ENCODE data around the gene SNX27. TPM values are rescaled to one million over a fixed set of nuclear protein-coding genes. Genes with fewer than 3 reads are reported as not detected.

Gene SNX27
- 15.1 TPM for polyA plus RNA-seq (2013, experiment 1 of 2)
- polyA plus RNA-seq (2013, experiment 2 of 2): 15.5 TPM

GRCh38 chr1:151611832-151612500 lies at the start of gene SNX27:
SNX27 (plus strand) TSS chr1:151612050; CDS start chr1:151612202, 152 bp downstream.
- Histone ChIP-seq H2AK5ac (ENCODE audit: low read depth, low read length) (peak within 1 kb of the TSS; percentile 72), H3K27me3 (ENCODE audit: control insufficient read depth in 3 of 3, insufficient read depth in 3 of 3, low read depth in 1 of 3, low read length in 3 of 3) (no peaks in the 10 kb centered on the region), H2BK12ac (ENCODE audit: low read length) (peak within 1 kb of the TSS; percentile 52), H4K8ac (ENCODE audit: low read depth, low read length) (peak within 1 kb of the TSS; percentile 31), H3K23ac (ENCODE audit: low read depth, low read length, poor library complexity) (peak within 1 kb of the TSS; percentile 99), H3K27ac (replicated peaks; ENCODE audit: low read length) (peak within 1 kb of the TSS; percentile 75), H3K4me3 (ENCODE audit: low read length in 2 of 2) (peak within 1 kb of the TSS; percentile 61 to 83), H3K4ac (ENCODE audit: low read length) (peak within 1 kb of the TSS; percentile 86), H3K36me3 (replicated peaks in 1 of 2; ENCODE audit: control insufficient read depth in 2 of 2, insufficient read depth in 2 of 2, low read length in 2 of 2) (peaks cover 0 to 25% of the 10 kb centered on the region in 2 donors), H3K4me1 (ENCODE audit: control insufficient read depth in 2 of 2, insufficient read depth in 1 of 2, low read depth in 1 of 2, low read length in 2 of 2) (peaks cover 0 to 4% of the 10 kb centered on the region in 2 donors), H2BK120ac (ENCODE audit: low read depth, low read length) (peak within 1 kb of the TSS; percentile 97), H2AFZ (ENCODE audit: low read length) (peak within 1 kb of the TSS; percentile 97), H3K79me1 (ENCODE audit: low read depth, low read length) (peaks cover 3% of the 10 kb centered on the region), H2BK15ac (ENCODE audit: low read length) (peak within 1 kb of the TSS; percentile 98), H4K91ac (ENCODE audit: low read depth, low read length, poor library complexity) (no peak within 1 kb of the TSS), H3K9ac (ENCODE audit: low read depth, low read length, poor library complexity) (peak within 1 kb of the TSS; percentile 99), H3K9me3 (replicated peaks in 1 of 2; ENCODE audit: control insufficient read depth in 2 of 2, insufficient read depth in 1 of 2, low read depth in 1 of 2, low read length in 2 of 2) (no peaks in the 10 kb centered on the region), H3K14ac (ENCODE audit: low read length) (peak within 1 kb of the TSS; percentile 98), H3K4me2 (ENCODE audit: insufficient read depth, low read length, poor library complexity, severe bottlenecking) (peak within 1 kb of the TSS; percentile 76), H3K18ac (ENCODE audit: low read length) (peak within 1 kb of the TSS; percentile 100), H2BK5ac (ENCODE audit: low read length) (peak within 1 kb of the TSS; percentile 91)
- WGBS, 2 donors (ENCODE audit: extremely low coverage in 2 of 2, insufficient read length in 2 of 2, insufficient replicate concordance in 1 of 2): no CpG with 5 or more reads among the region's 79 CpGs
- peak; percentile 97 for DNase-seq (ENCODE audit: low spot score)

- Histone ChIP-seq H2BK120ac (ENCODE audit: low read depth, low read length) (no peak overlapping the region), H3K4me2 (ENCODE audit: insufficient read depth, low read length, poor library complexity, severe bottlenecking) (no peak overlapping the region), H3K14ac (ENCODE audit: low read length) (no peak overlapping the region), H3K4me1 (ENCODE audit: control insufficient read depth in 2 of 2, insufficient read depth in 1 of 2, low read depth in 1 of 2, low read length in 2 of 2) (peaks cover 3 to 14% of the 10 kb centered on the region in 2 donors), H3K4ac (ENCODE audit: low read length) (no peak overlapping the region), H3K9me3 (replicated peaks in 1 of 2; ENCODE audit: control insufficient read depth in 2 of 2, insufficient read depth in 1 of 2, low read depth in 1 of 2, low read length in 2 of 2) (no peaks in the 10 kb centered on the region), H2BK5ac (ENCODE audit: low read length) (no peak overlapping the region), H4K91ac (ENCODE audit: low read depth, low read length, poor library complexity) (no peak overlapping the region), H4K8ac (ENCODE audit: low read depth, low read length) (no peak overlapping the region), H3K18ac (ENCODE audit: low read length) (no peak overlapping the region), H3K9ac (ENCODE audit: low read depth, low read length, poor library complexity) (no peak overlapping the region), H2AFZ (ENCODE audit: low read length) (no peak overlapping the region), H3K23ac (ENCODE audit: low read depth, low read length, poor library complexity) (no peak overlapping the region), H3K27me3 (ENCODE audit: control insufficient read depth in 3 of 3, insufficient read depth in 3 of 3, low read depth in 1 of 3, low read length in 3 of 3) (no peaks in the 10 kb centered on the region), H3K27ac (replicated peaks; ENCODE audit: low read length) (no peak overlapping the region), H2BK15ac (ENCODE audit: low read length) (no peak overlapping the region), H2BK12ac (ENCODE audit: low read length) (no peak overlapping the region), H3K36me3 (replicated peaks in 1 of 2; ENCODE audit: control insufficient read depth in 2 of 2, insufficient read depth in 2 of 2, low read length in 2 of 2) (peaks cover 7 to 27% of the 10 kb centered on the region in 2 donors), H3K4me3 (ENCODE audit: low read length in 2 of 2) (no peak overlapping the region), H3K79me1 (ENCODE audit: low read depth, low read length) (no peaks in the 10 kb centered on the region), H2AK5ac (ENCODE audit: low read depth, low read length) (no peak overlapping the region)
- WGBS, 2 donors (ENCODE audit: extremely low coverage in 2 of 2, insufficient read length in 2 of 2, insufficient replicate concordance in 1 of 2): no CpG with 5 or more reads among the region's 1 CpG
- no peak for DNase-seq (ENCODE audit: low spot score)
Observed at GRCh38 chr1:151562661-151563060, 49.2 kb upstream of the SNX27 start.

- no peak overlapping the region for H3K18ac ChIP-seq (ENCODE audit: low read length)
- H3K9me3 ChIP-seq (replicated peaks in 1 of 2; ENCODE audit: control insufficient read depth in 2 of 2, insufficient read depth in 1 of 2, low read depth in 1 of 2, low read length in 2 of 2): no peaks in the 10 kb centered on the region
- H2BK120ac ChIP-seq (ENCODE audit: low read depth, low read length): no peak overlapping the region
- H3K14ac ChIP-seq (ENCODE audit: low read length): no peak overlapping the region
- H4K8ac ChIP-seq (ENCODE audit: low read depth, low read length): no peak overlapping the region
- H2BK12ac ChIP-seq (ENCODE audit: low read length): no peak overlapping the region
- no peak overlapping the region for H3K4me2 ChIP-seq (ENCODE audit: insufficient read depth, low read length, poor library complexity, severe bottlenecking)
- no peak overlapping the region for H3K27ac ChIP-seq (replicated peaks; ENCODE audit: low read length)
- no peak overlapping the region for H2BK5ac ChIP-seq (ENCODE audit: low read length)
- H3K23ac ChIP-seq (ENCODE audit: low read depth, low read length, poor library complexity): no peak overlapping the region
- peaks cover 7 to 32% of the 10 kb centered on the region in 2 donors for H3K36me3 ChIP-seq (replicated peaks in 1 of 2; ENCODE audit: control insufficient read depth in 2 of 2, insufficient read depth in 2 of 2, low read length in 2 of 2)
- H2AFZ ChIP-seq (ENCODE audit: low read length): no peak overlapping the region
- no peaks in the 10 kb centered on the region for H3K79me1 ChIP-seq (ENCODE audit: low read depth, low read length)
- H3K4ac ChIP-seq (ENCODE audit: low read length): no peak overlapping the region
- H2BK15ac ChIP-seq (ENCODE audit: low read length): no peak overlapping the region
- H2AK5ac ChIP-seq (ENCODE audit: low read depth, low read length): no peak overlapping the region
- no CpG with 5 or more reads among the region's 2 CpGs for WGBS, 2 donors (ENCODE audit: extremely low coverage in 2 of 2, insufficient read length in 2 of 2, insufficient replicate concordance in 1 of 2)
- H3K4me3 ChIP-seq (ENCODE audit: low read length in 2 of 2): no peak overlapping the region
- no peaks in the 10 kb centered on the region for H3K27me3 ChIP-seq (ENCODE audit: control insufficient read depth in 3 of 3, insufficient read depth in 3 of 3, low read depth in 1 of 3, low read length in 3 of 3)
- no peak overlapping the region for H3K9ac ChIP-seq (ENCODE audit: low read depth, low read length, poor library complexity)
- no peak for DNase-seq (ENCODE audit: low spot score)
- H3K4me1 ChIP-seq (ENCODE audit: control insufficient read depth in 2 of 2, insufficient read depth in 1 of 2, low read depth in 1 of 2, low read length in 2 of 2): peaks cover 3 to 14% of the 10 kb centered on the region in 2 donors
- no peak overlapping the region for H4K91ac ChIP-seq (ENCODE audit: low read depth, low read length, poor library complexity)
Observed at GRCh38 chr1:151563376-151563775, 48.5 kb upstream of the SNX27 start.

GRCh38 chr1:151565502-151566189 lies 46.2 kb upstream of the SNX27 start:
- H2BK12ac ChIP-seq (ENCODE audit: low read length): no peak overlapping the region
- no peak overlapping the region for H3K27ac ChIP-seq (replicated peaks; ENCODE audit: low read length)
- H4K91ac ChIP-seq (ENCODE audit: low read depth, low read length, poor library complexity): no peak overlapping the region
- no peaks in the 10 kb centered on the region for H3K9me3 ChIP-seq (replicated peaks in 1 of 2; ENCODE audit: control insufficient read depth in 2 of 2, insufficient read depth in 1 of 2, low read depth in 1 of 2, low read length in 2 of 2)
- DNase-seq (ENCODE audit: low spot score): no peak
- H3K4me2 ChIP-seq (ENCODE audit: insufficient read depth, low read length, poor library complexity, severe bottlenecking): no peak overlapping the region
- H3K4ac ChIP-seq (ENCODE audit: low read length): no peak overlapping the region
- no peak overlapping the region for H2AK5ac ChIP-seq (ENCODE audit: low read depth, low read length)
- H2BK5ac ChIP-seq (ENCODE audit: low read length): no peak overlapping the region
- no peak overlapping the region for H3K14ac ChIP-seq (ENCODE audit: low read length)
- H3K79me1 ChIP-seq (ENCODE audit: low read depth, low read length): no peaks in the 10 kb centered on the region
- H3K36me3 ChIP-seq (replicated peaks in 1 of 2; ENCODE audit: control insufficient read depth in 2 of 2, insufficient read depth in 2 of 2, low read length in 2 of 2): peaks cover 13 to 53% of the 10 kb centered on the region in 2 donors
- no peaks in the 10 kb centered on the region for H3K27me3 ChIP-seq (ENCODE audit: control insufficient read depth in 3 of 3, insufficient read depth in 3 of 3, low read depth in 1 of 3, low read length in 3 of 3)
- H2BK15ac ChIP-seq (ENCODE audit: low read length): no peak overlapping the region
- H3K4me1 ChIP-seq (ENCODE audit: control insufficient read depth in 2 of 2, insufficient read depth in 1 of 2, low read depth in 1 of 2, low read length in 2 of 2): peaks cover 3 to 14% of the 10 kb centered on the region in 2 donors
- H3K4me3 ChIP-seq (ENCODE audit: low read length in 2 of 2): no peak overlapping the region
- peak overlapping the region; percentile 54 for H2AFZ ChIP-seq (ENCODE audit: low read length)
- no peak overlapping the region for H3K9ac ChIP-seq (ENCODE audit: low read depth, low read length, poor library complexity)
- no peak overlapping the region for H3K23ac ChIP-seq (ENCODE audit: low read depth, low read length, poor library complexity)
- no peak overlapping the region for H2BK120ac ChIP-seq (ENCODE audit: low read depth, low read length)
- 100% methylated on average over 1 of the region's 5 CpGs; no CpG with 5 or more reads in 1 of the 2 donors for WGBS, 2 donors (ENCODE audit: extremely low coverage in 2 of 2, insufficient read length in 2 of 2, insufficient replicate concordance in 1 of 2)
- no peak overlapping the region for H4K8ac ChIP-seq (ENCODE audit: low read depth, low read length)
- H3K18ac ChIP-seq (ENCODE audit: low read length): no peak overlapping the region

Measured in neuronal stem cell (in vitro differentiated cells).